ENCODE results near the gene ZNF765. TPM values are rescaled to one million over a fixed set of nuclear protein-coding genes. Genes with fewer than 3 reads are reported as not detected.

The ZNF765 gene
- total RNA-seq, 1 experiment from 2014 or later: 12.4 TPM

Other genes with a start within 250 kb of the ZNF765 start
- 7.1 and 9.7 TPM in 2 replicates for gene ZNF347, start 236.1 kb upstream of the ZNF765 start, total RNA-seq (2014; rRNA removed; shearing (Covaris generic))
- gene ZNF665, start 201.8 kb upstream of the ZNF765 start, total RNA-seq (2014; rRNA removed; shearing (Covaris generic)): 3.9 and 4.0 TPM in 2 replicates
- gene ZNF677, start 140.3 kb upstream of the ZNF765 start, total RNA-seq (2014; rRNA removed; shearing (Covaris generic)): 1.00 and 1.0 TPM in 2 replicates
- gene VN1R2, start 136.9 kb upstream of the ZNF765 start, total RNA-seq (2014; rRNA removed; shearing (Covaris generic)): not detected in 2 replicates
- not detected in 2 replicates for gene VN1R4, start 127.4 kb upstream of the ZNF765 start, total RNA-seq (2014; rRNA removed; shearing (Covaris generic))
- gene ZNF845, start 61.4 kb upstream of the ZNF765 start, total RNA-seq (2014; rRNA removed; shearing (Covaris generic)): 9.9 and 17.1 TPM in 2 replicates
- 11.3 and 23.6 TPM in 2 replicates for gene ZNF525, start 29.4 kb upstream of the ZNF765 start, total RNA-seq (2014; rRNA removed; shearing (Covaris generic))
- 29.7 and 44.9 TPM in 2 replicates for gene ZNF761, start 36.8 kb downstream of the ZNF765 start, total RNA-seq (2014; rRNA removed; shearing (Covaris generic))
- gene ZNF813, start 72.6 kb downstream of the ZNF765 start, total RNA-seq (2014; rRNA removed; shearing (Covaris generic)): 12.0 and 13.9 TPM in 2 replicates
- gene ZNF331, start 143.0 kb downstream of the ZNF765 start, total RNA-seq (2014; rRNA removed; shearing (Covaris generic)): 23.2 and 32.4 TPM in 2 replicates
- gene DPRX, start 236.8 kb downstream of the ZNF765 start, total RNA-seq (2014; rRNA removed; shearing (Covaris generic)): 0.59 TPM in 1 of 2 replicates, not detected in the other

Measured in H7 (cell line).